Placental pericyte (primary cell): ENCODE data around the gene VCY1B. TPM values are rescaled to one million over a fixed set of nuclear protein-coding genes. Genes with fewer than 3 reads are reported as not detected.

Source experiments
- total RNA-seq: library from RNA; depleted of rRNA; stranded (reverse); fragments of >200 nt; gene quantifications from 2 replicates; pipeline ENCODE4 v1.2.3, GENCODE V29; 2012

VCY1B gene
- total RNA-seq: not detected in 2 replicates

DNA sequence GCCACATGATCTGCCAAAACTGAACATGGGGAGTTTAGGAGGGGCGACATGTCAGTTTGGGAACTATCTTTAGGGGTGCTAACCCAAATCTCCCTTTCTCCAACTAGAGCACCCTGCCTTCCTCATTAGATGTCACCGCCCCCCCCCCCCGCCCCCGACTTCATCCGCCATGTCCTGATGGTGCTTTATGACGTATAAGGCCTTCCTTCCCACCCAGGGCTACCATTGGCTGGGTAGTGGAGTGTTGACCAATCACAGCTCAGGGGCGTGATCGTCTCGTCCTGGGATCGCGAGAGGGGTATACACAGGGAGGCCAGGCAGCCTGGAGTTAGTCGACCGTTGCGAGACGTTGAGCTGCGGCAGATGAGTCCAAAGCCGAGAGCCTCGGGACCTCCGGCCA, at the start of gene VCY1B:
VCY1B (plus strand) TSS at position 301 of the 400 bp plus-strand sequence; CDS start at position 364, 63 bp downstream.

Other genes with a start within 250 kb of the VCY1B start
- gene VCY, start 69.8 kb upstream of the VCY1B start, total RNA-seq: not detected in 2 replicates